Psoas muscle (tissue), 8 donors: Measurements from ENCODE around the gene MED6. TPM values are rescaled to one million over a fixed set of nuclear protein-coding genes. Genes with fewer than 3 reads are reported as not detected.

ENCODE experiments used
- ATAC-seq, 4 donors: fragments of 200-7000 bp; cut with Tn5 transposase; one replicate each; pipeline ENCODE4 v1.9.1; 2020; ENCODE audit warnings: moderate library complexity in 3 of 4, mild to moderate bottlenecking in 2 of 4
- DNase-seq, 2 donors: peaks; one replicate each; pipeline ENCODE4 v3.0.0-alpha.2; 2020
- H3K27ac ChIP-seq: fragments of 200-600 bp; one replicate; pipeline ENCODE4 v1.8.0; 2022
- H3K27me3 ChIP-seq, 3 donors: fragments of 200-600 bp in 1 of 3; one replicate each; pipeline versions ENCODE4 v1.6.1 to v1.8.0; 2013 to 2022; ENCODE audit warnings: low read length in 2 of 3, mild to moderate bottlenecking in 2 of 3, moderate library complexity in 1 of 3; ENCODE audit not compliant: insufficient read depth in 3 of 3
- H3K36me3 ChIP-seq, 2 donors: fragments of 200-600 bp in 1 of 2; one replicate each; pipeline versions ENCODE4 v1.6.1 to v1.8.0; 2013 to 2022; ENCODE audit warnings: low read depth in 1 of 2, mild to moderate bottlenecking in 1 of 2, moderate library complexity in 1 of 2; ENCODE audit not compliant: insufficient read depth in 1 of 2
- H3K4me1 ChIP-seq: fragments of 200-600 bp; one replicate; pipeline ENCODE4 v1.8.0; 2022
- H3K4me3 ChIP-seq: fragments of 200-600 bp; one replicate; pipeline ENCODE4 v1.8.0; 2022; ENCODE audit warnings: mild to moderate bottlenecking
- H3K9me3 ChIP-seq: fragments of 200-600 bp; one replicate; pipeline ENCODE4 v1.8.0; 2022
- WGBS, 3 donors: extraction: QIAGEN DNeasy Blood & Tissue Kit; methylation state at CpG; one replicate each; pipeline versions ENCODE4 v1.1.6 to v1.1.7; 2013; 5-methylcytosine and 5-hydroxymethylcytosine counted together
- intact Hi-C, 2 donors: fragments of 100-400 bp; cut with DNase I; formaldehyde crosslinking; loops; one replicate each; pipeline versions ENCODE4 v1.11.0 to v1.14.2; 2022
- polyA plus RNA-seq, 3 donors: library from polyadenylated mRNA; stranded (reverse); fragments of 200-250 nt; gene quantifications; one replicate each; pipeline ENCODE4 v1.2.3, GENCODE V29; 2013
- total RNA-seq, 4 donors: library from RNA; stranded (reverse); fragmentation: NEBNext Ultra II Directional in 2 of 4; extraction: Animal tissue kit (Norgen Biotek cat#: 25700) in 2 of 4; gene quantifications; one replicate each; pipeline versions ENCODE4 v1.2.1 to v1.2.4, GENCODE V29; 2021 to 2023
- TF ChIP-seq, protein P1 (sequence below): fragments of 200-600 bp; IDR thresholded peaks from one replicate; pipeline ENCODE4 v1.8.0; 2022; ENCODE audit warnings: antibody characterized with exemption
- donor health status: healthy with polysubstance abuse.
- donor health status: DM: no; HTN: no; CAD: no; lungs with moderate emphysema.
- donor health status: Bipolar disorder and iron deficiency.
- donor health status: healthy.
- donor health status: DM: yes; HTN: yes; CAD: no.
- donor health status: DM: no; HTN: no; CAD: no.
- donor health status: DM: no; HTN: no; CAD: no.
- donor health status: DM: yes; HTN: yes; CAD: no.

Gene MED6
- total and polyA plus RNA-seq, 7 donors: 20.3 to 37.2 (median 27.3) TPM

DNA sequence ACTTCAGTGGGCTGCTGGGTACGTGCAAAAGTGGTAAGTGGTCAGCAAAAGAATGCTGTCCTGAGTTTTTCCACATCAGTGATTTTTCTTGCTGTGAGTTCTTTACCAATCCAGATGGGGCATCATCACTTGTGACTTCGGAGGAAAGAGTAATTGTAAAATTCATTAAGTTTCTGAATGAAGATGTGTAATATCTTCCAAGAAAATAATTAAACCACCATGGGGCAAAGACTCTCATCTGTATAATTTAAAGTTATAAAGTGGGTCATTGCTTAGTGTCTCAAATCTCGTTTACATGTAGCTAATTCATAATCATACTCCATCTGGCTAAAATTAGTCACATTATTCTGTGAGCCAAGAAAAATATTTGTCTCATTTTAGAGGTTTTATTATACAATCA, 10.8 kb upstream of the MED6 start:
- TF ChIP-seq, protein P1, sequence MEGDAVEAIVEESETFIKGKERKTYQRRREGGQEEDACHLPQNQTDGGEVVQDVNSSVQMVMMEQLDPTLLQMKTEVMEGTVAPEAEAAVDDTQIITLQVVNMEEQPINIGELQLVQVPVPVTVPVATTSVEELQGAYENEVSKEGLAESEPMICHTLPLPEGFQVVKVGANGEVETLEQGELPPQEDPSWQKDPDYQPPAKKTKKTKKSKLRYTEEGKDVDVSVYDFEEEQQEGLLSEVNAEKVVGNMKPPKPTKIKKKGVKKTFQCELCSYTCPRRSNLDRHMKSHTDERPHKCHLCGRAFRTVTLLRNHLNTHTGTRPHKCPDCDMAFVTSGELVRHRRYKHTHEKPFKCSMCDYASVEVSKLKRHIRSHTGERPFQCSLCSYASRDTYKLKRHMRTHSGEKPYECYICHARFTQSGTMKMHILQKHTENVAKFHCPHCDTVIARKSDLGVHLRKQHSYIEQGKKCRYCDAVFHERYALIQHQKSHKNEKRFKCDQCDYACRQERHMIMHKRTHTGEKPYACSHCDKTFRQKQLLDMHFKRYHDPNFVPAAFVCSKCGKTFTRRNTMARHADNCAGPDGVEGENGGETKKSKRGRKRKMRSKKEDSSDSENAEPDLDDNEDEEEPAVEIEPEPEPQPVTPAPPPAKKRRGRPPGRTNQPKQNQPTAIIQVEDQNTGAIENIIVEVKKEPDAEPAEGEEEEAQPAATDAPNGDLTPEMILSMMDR: no peak

DNA sequence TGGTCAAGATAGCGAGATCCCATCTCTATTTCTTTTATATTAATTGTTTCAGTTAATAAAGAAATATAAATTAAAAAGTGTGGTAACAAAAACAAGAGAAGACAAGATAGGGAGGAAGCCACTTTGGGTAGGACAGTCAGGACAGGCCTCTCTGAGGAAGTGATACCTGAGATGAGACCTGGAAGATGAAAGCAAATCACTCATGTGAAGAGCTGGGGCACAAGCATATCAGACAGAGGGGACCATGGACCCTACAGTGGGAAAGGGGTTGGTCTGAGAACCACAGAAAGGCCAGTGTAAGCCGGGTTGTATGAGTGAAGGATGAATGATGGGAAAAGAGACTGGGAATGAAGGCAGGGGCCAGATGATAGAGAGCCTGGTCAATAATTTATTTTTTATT, 1.8 kb upstream of the MED6 start:
- intact Hi-C loops: loop anchor here in 1 of 2 donors (5.0 kb wide), 1 partner anchor 110 kb away; no protein-coding TSS in a partner anchor
- 85 to 89% (median 89%) methylated on average over 2 of the region's 2 CpGs for WGBS, 3 donors

More for the DNA sequence above, 10.8 kb upstream of the MED6 start:
- no peak overlapping the region for H3K27ac ChIP-seq
- H3K4me3 ChIP-seq: no peak overlapping the region
- intact Hi-C loops: no loop called here
- ATAC-seq (no peak), DNase-seq (no peak)
- H3K36me3 ChIP-seq: no peaks in the 10 kb centered on the region
- H3K9me3 ChIP-seq: no peaks in the 10 kb centered on the region
- H3K4me1 ChIP-seq: no peaks in the 10 kb centered on the region
- peaks cover 0 to 38% (median 1%) of the 10 kb centered on the region in 3 donors for H3K27me3 ChIP-seq
- whole genome bisulfite sequencing, 3 donors: 50 to 51% (median 50%) methylated on average over 3 of the region's 3 CpGs

DNA sequence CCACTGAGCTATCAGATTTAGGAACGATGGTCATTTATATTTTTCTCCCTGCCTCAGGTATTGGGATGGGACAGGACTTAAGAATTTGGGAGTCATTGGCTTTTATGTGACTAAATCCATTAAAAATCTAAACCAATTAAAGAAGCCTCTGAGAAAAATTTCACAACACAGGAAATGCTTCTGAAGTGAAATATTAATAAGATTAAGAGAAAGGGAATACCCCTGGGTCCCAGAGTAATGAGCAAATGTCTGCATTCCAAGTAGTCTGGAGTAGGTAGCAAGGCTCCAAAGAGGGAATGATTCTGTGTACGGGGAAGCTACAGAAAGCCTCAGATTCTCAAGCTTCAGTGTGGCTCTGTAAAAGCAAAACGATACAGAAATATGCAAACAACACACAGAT, 707 bp upstream of the MED6 start:
- H3K4me1 ChIP-seq: peaks cover 17% of the 10 kb centered on the region
- WGBS, 3 donors: 35 to 40% (median 38%) methylated on average over 3 of the region's 3 CpGs
- TF ChIP-seq, protein P1: no peak
- DNase-seq (no peak), ATAC-seq (no peak)
- intact Hi-C loops: loop anchor here in 1 of 2 donors (5.0 kb wide), 1 partner anchor 111 kb away; no protein-coding TSS in a partner anchor
- H3K27me3 ChIP-seq: peaks cover 0 to 11% (median 0%) of the 10 kb centered on the region in 3 donors
- H3K27ac ChIP-seq: peak overlapping the region; percentile 57
- H3K36me3 ChIP-seq: peaks cover under 1 to 13% of the 10 kb centered on the region in 2 donors
- peak overlapping the region; percentile 80 for H3K4me3 ChIP-seq
- H3K9me3 ChIP-seq: no peaks in the 10 kb centered on the region

More for the DNA sequence above, 1.8 kb upstream of the MED6 start:
- ATAC-seq: no peak
- Histone ChIP-seq H3K27me3 (peaks cover 0 to 18% (median 1%) of the 10 kb centered on the region in 3 donors), H3K4me1 (peaks cover 17% of the 10 kb centered on the region), H3K27ac (no peak overlapping the region), H3K4me3 (no peak overlapping the region), H3K36me3 (peaks cover 0 to 5% of the 10 kb centered on the region in 2 donors), H3K9me3 (no peaks in the 10 kb centered on the region)
- TF ChIP-seq, protein P1: no peak
- no peak for DNase-seq

DNA sequence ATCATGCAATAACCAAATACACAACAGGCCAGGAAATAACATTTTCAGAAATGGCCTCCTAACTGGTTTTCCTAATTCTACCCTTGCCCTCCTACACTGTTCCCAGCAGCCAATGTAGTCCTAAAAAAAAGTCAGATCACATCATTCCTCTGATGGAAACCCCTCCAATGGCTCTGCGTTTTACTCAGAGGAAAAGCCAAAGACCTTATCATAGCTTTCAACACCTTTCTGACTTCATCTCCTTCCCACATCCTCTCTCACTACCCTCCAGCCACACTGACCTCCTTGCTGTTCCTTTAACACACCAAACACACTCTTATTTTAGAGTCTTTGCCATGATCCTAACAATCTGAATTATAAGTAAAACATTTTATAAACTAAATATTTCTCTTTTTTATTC, 1.1 kb downstream of the MED6 start:
- Histone ChIP-seq H3K9me3 (no peaks in the 10 kb centered on the region), H3K4me1 (peaks cover 17% of the 10 kb centered on the region), H3K36me3 (peaks cover 10 to 31% of the 10 kb centered on the region in 2 donors), H3K27me3 (no peaks in the 10 kb centered on the region), H3K4me3 (peak overlapping the region; percentile 80), H3K27ac (no peak overlapping the region)
- DNase-seq (no peak), ATAC-seq (no peak)
- intact Hi-C loops: no loop called here
- 44 to 74% (median 54%) methylated on average over 1 of the region's 1 CpG for WGBS, 3 donors
- TF ChIP-seq, protein P1: no peak

DNA sequence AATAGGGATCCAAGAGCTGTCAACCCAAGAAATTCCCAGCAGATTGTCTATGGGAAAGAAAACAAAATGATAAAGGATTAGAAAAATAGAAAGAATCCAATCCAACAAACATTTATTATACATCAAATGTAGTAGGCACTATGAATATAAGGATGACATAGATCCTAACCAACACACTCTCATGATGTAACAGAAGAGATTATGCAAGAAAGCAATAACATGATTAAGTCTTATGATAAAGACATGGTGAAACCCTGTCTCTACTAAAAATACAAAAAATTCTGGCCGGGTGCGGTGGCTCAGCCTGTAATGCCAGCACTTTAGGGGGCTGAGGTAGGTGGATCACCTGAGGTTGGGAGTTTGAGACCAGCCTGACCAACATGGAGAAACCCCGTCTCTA, 2.7 kb downstream of the MED6 start:
- Histone ChIP-seq H3K4me3 (no peak overlapping the region), H3K27ac (no peak overlapping the region), H3K4me1 (peaks cover 17% of the 10 kb centered on the region), H3K27me3 (no peaks in the 10 kb centered on the region), H3K9me3 (no peaks in the 10 kb centered on the region), H3K36me3 (peaks cover 20 to 47% of the 10 kb centered on the region in 2 donors)
- intact Hi-C loops: no loop called here
- TF ChIP-seq, protein P1: no peak
- no peak for DNase-seq
- WGBS, 3 donors: 90 to 92% (median 91%) methylated on average over 3 of the region's 3 CpGs
- no peak for ATAC-seq
